ENCODE results near the gene FOXB1. TPM values are rescaled to one million over a fixed set of nuclear protein-coding genes. Genes with fewer than 3 reads are reported as not detected.

FOXB1 gene
- total and polyA plus RNA-seq, 8 donors = not detected

DNA sequence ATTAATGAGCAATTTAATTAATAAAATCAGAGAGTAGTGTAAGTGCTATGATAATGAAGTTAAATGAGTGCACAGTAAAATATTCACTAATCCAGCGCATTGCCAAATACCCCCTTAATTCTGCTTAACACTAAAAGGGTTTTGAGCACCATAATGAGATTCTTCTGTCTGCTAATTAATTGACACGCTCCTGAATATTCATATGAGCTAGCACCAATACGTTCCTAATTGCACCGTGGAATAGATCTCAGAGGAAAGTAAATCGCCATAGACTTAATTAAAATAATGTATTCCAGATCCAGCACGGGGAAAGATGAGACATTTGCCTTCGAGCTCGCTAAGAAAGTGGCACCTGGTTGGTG is 9.6 kb upstream of the FOXB1 start:
- WGBS, 5 donors = 5 to 9% (median 7%) methylated on average over 8 of the region's 8 CpGs
- Histone ChIP-seq H3K4me1 (peaks cover 9 to 25% (median 16%) of the 10 kb centered on the region in 4 donors), H3K36me3 (no peaks in the 10 kb centered on the region), H3K27me3 (peaks cover 29 to 99% (median 79%) of the 10 kb centered on the region in 3 donors), H3K27ac (no peak overlapping the region), H3K4me3 (no peak overlapping the region), H3K9me3 (peaks cover 0 to 8% (median 1%) of the 10 kb centered on the region in 4 donors)
- TF ChIP-seq POLR2AphosphoS5 (IDR thresholded peaks at IDR 0.05) (no peak), POLR2A (IDR thresholded peaks at IDR 0.05) (no peak), EP300 (IDR thresholded peaks at IDR 0.05) (no peak)
- TF ChIP-seq, protein P1, sequence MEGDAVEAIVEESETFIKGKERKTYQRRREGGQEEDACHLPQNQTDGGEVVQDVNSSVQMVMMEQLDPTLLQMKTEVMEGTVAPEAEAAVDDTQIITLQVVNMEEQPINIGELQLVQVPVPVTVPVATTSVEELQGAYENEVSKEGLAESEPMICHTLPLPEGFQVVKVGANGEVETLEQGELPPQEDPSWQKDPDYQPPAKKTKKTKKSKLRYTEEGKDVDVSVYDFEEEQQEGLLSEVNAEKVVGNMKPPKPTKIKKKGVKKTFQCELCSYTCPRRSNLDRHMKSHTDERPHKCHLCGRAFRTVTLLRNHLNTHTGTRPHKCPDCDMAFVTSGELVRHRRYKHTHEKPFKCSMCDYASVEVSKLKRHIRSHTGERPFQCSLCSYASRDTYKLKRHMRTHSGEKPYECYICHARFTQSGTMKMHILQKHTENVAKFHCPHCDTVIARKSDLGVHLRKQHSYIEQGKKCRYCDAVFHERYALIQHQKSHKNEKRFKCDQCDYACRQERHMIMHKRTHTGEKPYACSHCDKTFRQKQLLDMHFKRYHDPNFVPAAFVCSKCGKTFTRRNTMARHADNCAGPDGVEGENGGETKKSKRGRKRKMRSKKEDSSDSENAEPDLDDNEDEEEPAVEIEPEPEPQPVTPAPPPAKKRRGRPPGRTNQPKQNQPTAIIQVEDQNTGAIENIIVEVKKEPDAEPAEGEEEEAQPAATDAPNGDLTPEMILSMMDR (IDR thresholded peaks at IDR 0.05) = no peak
- intact Hi-C loops (cut with DNase I; ENCODE audit: low total_unique reads) = no loop called here
- DNase-seq = no peak

GRCh38 chr15:59994888-59995557 is 9.1 kb upstream of the FOXB1 start:
- Histone ChIP-seq H3K4me1 (peaks cover 9 to 30% (median 16%) of the 10 kb centered on the region in 4 donors), H3K9me3 (peaks cover 0 to 8% (median 1%) of the 10 kb centered on the region in 4 donors), H3K4me3 (no peak overlapping the region), H3K27ac (no peak overlapping the region), H3K27me3 (peaks cover 35 to 100% (median 84%) of the 10 kb centered on the region in 3 donors), H3K36me3 (no peaks in the 10 kb centered on the region)
- no peak for DNase-seq
- intact Hi-C loops (cut with DNase I; ENCODE audit: low total_unique reads) = no loop called here
- no peak for TF ChIP-seq POLR2AphosphoS5 (IDR thresholded peaks at IDR 0.05)
- TF ChIP-seq, protein P1 (IDR thresholded peaks at IDR 0.05) = no peak
- TF ChIP-seq EP300 (IDR thresholded peaks at IDR 0.05) = no peak
- TF ChIP-seq POLR2A (IDR thresholded peaks at IDR 0.05) = no peak
- WGBS, 5 donors = 3 to 10% (median 4%) methylated on average over 13 to 41 of the region's 41 CpGs

GRCh38 chr15:59995568-59996297 is 8.4 kb upstream of the FOXB1 start:
- Histone ChIP-seq H3K27me3 (peaks cover 41 to 100% (median 90%) of the 10 kb centered on the region in 3 donors), H3K36me3 (no peaks in the 10 kb centered on the region), H3K4me1 (peaks cover 9 to 37% (median 20%) of the 10 kb centered on the region in 4 donors), H3K27ac (no peak overlapping the region), H3K9me3 (peaks cover 0 to 11% (median 1%) of the 10 kb centered on the region in 4 donors), H3K4me3 (no peak overlapping the region)
- TF ChIP-seq POLR2AphosphoS5 (IDR thresholded peaks at IDR 0.05) (no peak), EP300 (IDR thresholded peaks at IDR 0.05) (no peak), POLR2A (IDR thresholded peaks at IDR 0.05) (no peak)
- TF ChIP-seq, protein P1 (IDR thresholded peaks at IDR 0.05) = no peak
- peak in 1 of 2 donors; percentile 22 for DNase-seq
- intact Hi-C loops (cut with DNase I; ENCODE audit: low total_unique reads) = no loop called here
- WGBS, 5 donors = 13 to 26% (median 18%) methylated on average over 24 of the region's 24 CpGs

GRCh38 chr15:59996298-59997041 is 7.6 kb upstream of the FOXB1 start:
- TF ChIP-seq, protein P1 (IDR thresholded peaks at IDR 0.05) = no peak
- no peak for TF ChIP-seq EP300 (IDR thresholded peaks at IDR 0.05)
- H3K4me1 ChIP-seq = peaks cover 9 to 37% (median 21%) of the 10 kb centered on the region in 4 donors
- WGBS, 5 donors = 3 to 8% (median 5%) methylated on average over 27 of the region's 27 CpGs
- H3K27ac ChIP-seq = no peak overlapping the region
- H3K9me3 ChIP-seq = peaks cover 0 to 12% (median 1%) of the 10 kb centered on the region in 4 donors
- H3K36me3 ChIP-seq = no peaks in the 10 kb centered on the region
- peak in 1 of 2 donors; percentile 37 for DNase-seq
- intact Hi-C loops (cut with DNase I; ENCODE audit: low total_unique reads) = no loop called here
- peak overlapping the region in 3 of 4 donors; percentile 6 to 40 (median 30) for H3K4me3 ChIP-seq
- H3K27me3 ChIP-seq = peaks cover 41 to 100% (median 93%) of the 10 kb centered on the region in 3 donors

Measured in stomach (tissue), 9 donors.